ES-I3 (cell line): ENCODE results near the gene GNG7.
A peak's percentile ranks its signal among the peaks of the same experiment; 100 is the strongest.
"Not testable (repeated sequence)": the region's sequence is repeated elsewhere in the genome, so short reads cannot be mapped to it uniquely, and the experiment has no call there.

Experiments used
- H3K36me3 ChIP-seq: 2 replicates; pipeline ENCODE4 v1.6.1; 2013; ENCODE audit warnings: mild to moderate bottlenecking, low read length, control low read depth, moderate library complexity; ENCODE audit not compliant: insufficient read depth
- H3K4me1 ChIP-seq: 2 replicates; pipeline ENCODE4 v1.6.1; 2013; ENCODE audit warnings: mild to moderate bottlenecking, control low read depth, low read length; ENCODE audit not compliant: insufficient read depth
- H3K9ac ChIP-seq: 2 replicates; pipeline ENCODE4 v1.6.1; 2013; ENCODE audit warnings: low read depth, mild to moderate bottlenecking, low read length, moderate library complexity
- H3K9me3 ChIP-seq: 2 replicates; pipeline ENCODE4 v1.6.1; 2013; ENCODE audit warnings: mild to moderate bottlenecking, low read length, moderate library complexity; ENCODE audit not compliant: control insufficient read depth, insufficient read depth

Gene GNG7

DNA sequence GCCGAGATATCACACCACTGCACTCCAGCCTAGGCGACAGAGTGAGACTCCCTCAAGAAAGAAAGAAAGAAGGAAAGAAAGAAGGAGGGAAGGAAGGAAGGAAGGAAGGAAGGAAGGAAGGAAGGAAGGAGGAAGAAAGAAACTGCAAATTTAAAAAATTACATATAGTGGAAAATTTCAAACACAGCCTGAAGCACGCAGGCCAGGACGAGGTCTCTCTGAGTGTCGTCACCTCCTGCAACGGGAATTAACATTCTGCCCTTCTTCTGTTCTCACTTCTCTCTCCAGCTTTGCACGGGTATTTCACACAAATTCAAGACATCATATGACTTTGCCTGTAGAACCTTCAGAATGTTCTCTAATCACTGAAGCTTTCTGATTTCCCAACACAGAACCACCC lies 108.2 kb downstream of the GNG7 start:
- no peaks in the 10 kb centered on the region for H3K36me3 ChIP-seq
- H3K9ac ChIP-seq, result no peak overlapping the region
- H3K4me1 ChIP-seq, result no peaks in the 10 kb centered on the region

GRCh38 chr19:2592824-2593223 lies 109.7 kb downstream of the GNG7 start:
- Histone ChIP-seq H3K9ac (no peak overlapping the region; the same call in 1 of the 2 replicates), H3K4me1 (peaks cover 8% of the 10 kb centered on the region; the same call in 1 of the 2 replicates), H3K9me3 (no peaks in the 10 kb centered on the region), H3K36me3 (no peaks in the 10 kb centered on the region)

More for the DNA sequence above, 108.2 kb downstream of the GNG7 start:
- H3K9me3 ChIP-seq, result no peaks in the 10 kb centered on the region

GRCh38 chr19:2591537-2592291 lies 110.8 kb downstream of the GNG7 start:
- no peaks in the 10 kb centered on the region for H3K9me3 ChIP-seq
- H3K36me3 ChIP-seq, result no peaks in the 10 kb centered on the region
- no peak overlapping the region for H3K9ac ChIP-seq
- H3K4me1 ChIP-seq, result peaks cover 17% of the 10 kb centered on the region; the same call in 1 of the 2 replicates

DNA sequence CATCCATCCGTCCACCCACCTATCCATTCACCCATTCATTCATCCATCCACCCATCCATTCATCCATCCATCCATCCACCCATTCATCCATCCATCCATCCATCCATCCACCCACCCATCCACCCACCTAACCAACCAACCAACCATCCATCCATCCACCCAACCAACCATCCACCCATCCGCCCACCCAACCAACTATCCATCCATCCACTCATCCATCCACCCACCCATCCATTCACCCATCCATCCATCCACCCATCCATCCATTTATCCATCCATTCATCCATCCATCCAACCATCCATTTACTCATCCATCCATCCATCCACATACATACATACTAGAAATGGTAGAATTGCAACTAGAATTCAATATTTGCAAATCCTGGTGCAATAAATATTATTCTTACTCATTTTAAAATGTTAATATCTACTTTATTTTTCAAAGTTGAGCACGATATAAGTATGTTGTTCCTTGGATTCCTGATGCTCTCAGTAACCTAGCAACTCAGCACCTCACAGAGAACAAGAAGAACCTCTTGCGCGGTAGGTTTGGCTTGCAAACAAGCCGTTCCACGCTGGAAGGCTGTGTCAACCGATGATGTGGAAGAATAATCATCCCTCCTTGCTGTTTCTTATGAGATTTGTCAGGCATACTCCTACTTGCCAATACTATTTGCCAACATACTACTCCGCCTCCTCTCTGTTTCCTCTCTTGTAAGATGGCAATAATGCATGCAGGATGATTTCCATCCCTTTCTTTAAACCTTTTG lies 111.7 kb downstream of the GNG7 start:
- no peak overlapping the region for H3K9ac ChIP-seq
- no peaks in the 10 kb centered on the region for H3K36me3 ChIP-seq
- H3K9me3 ChIP-seq, result no peaks in the 10 kb centered on the region
- H3K4me1 ChIP-seq, result peaks cover 17% of the 10 kb centered on the region; the same call in 1 of the 2 replicates

DNA sequence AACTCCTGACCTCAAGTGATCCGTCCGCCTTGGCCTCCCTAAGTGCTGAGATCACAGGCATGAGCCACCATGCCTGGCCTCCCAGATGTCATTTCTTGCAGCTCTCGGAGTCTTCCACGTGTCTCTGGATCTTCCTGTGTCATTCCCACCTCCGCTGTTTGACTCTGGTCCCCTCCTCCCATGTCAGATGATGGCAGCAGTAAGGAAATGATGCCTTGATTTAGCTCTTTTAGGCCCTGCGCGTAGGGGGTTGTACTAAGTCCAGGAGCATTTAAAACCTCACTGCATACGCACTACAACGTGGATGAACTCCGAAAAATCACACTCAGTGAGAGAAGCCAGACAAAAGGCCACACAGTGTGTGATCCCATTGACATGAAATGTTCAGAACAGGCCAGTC lies 113.1 kb downstream of the GNG7 start:
- Histone ChIP-seq H3K9me3 (no peaks in the 10 kb centered on the region), H3K9ac (no peak overlapping the region), H3K4me1 (peaks cover 17% of the 10 kb centered on the region; the same call in 1 of the 2 replicates)

DNA sequence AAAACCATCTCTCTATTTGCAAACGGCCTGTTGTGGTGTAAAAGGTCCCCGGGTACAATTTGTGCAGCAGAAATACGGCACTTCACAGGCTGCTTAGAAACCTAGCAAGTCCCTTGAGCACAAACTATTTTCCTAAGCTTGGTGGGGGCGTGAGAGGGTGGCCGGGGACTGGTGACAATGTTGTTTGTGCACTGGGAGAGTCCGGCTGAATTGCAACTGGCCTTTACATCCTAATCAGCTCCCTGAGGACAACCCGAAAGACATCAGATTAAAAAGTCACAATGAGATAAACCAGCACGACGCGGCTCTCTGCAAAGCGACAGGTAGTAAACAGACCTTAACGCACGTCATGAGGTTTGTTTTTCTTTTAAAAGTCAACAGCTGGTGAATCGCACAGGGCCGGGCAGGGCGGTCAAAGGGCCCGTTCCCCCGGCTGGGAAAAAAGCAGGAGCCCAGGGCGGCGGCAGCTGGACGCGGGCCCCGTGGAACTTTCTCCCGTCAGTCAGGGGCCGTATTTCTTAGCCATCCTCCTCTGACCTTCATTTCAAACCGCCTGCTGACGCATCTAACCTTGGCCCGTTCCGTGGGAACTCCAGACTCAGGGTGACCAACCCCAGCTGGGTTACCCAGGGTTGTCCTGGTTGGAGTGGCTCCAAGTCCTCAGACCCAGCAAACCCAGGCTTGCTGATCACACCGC lies 114.3 kb downstream of the GNG7 start:
- Histone ChIP-seq H3K9me3 (no peaks in the 10 kb centered on the region), H3K9ac (no peak overlapping the region; the same call in 1 of the 2 replicates), H3K36me3 (no peaks in the 10 kb centered on the region), H3K4me1 (peaks cover 17% of the 10 kb centered on the region; the same call in 1 of the 2 replicates)

More for the DNA sequence above, 113.1 kb downstream of the GNG7 start:
- no peaks in the 10 kb centered on the region for H3K36me3 ChIP-seq

GRCh38 chr19:2587001-2587719 lies 115.3 kb downstream of the GNG7 start:
- Histone ChIP-seq H3K9me3 (no peaks in the 10 kb centered on the region), H3K4me1 (peaks cover 17% of the 10 kb centered on the region; the same call in 1 of the 2 replicates), H3K36me3 (no peaks in the 10 kb centered on the region), H3K9ac (no peak overlapping the region)

GRCh38 chr19:2586196-2586595 lies 116.3 kb downstream of the GNG7 start:
- Histone ChIP-seq H3K9ac (no peak overlapping the region), H3K9me3 (0 out of 2 replicates have a peak, but pooled peaks cover 4% of the 10 kb centered on the region), H3K4me1 (peaks cover 17% of the 10 kb centered on the region; the same call in 1 of the 2 replicates), H3K36me3 (no peaks in the 10 kb centered on the region)

DNA sequence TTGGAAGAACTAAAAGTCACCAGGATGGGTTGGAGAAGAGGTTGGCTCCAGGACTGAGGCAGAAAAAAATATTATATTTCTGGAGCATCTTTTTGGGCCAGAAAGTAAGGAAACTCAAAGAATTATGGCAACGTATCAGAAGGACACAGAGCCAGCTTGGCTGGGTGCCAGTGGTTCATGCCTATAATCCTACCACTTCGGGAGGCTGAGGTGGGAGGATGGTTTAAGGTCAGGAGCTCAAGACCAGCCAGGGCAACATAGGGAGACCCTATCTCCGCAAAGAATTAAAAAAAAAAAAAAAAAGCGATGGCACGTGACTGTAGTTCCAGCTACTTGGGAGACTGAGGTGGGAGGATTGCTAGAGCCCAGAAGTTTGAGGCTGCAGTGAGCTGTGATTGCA lies 118.5 kb downstream of the GNG7 start:
- Histone ChIP-seq H3K36me3 (no peaks in the 10 kb centered on the region), H3K9ac (no peak overlapping the region), H3K4me1 (peaks cover 22% of the 10 kb centered on the region; the same call in 1 of the 2 replicates), H3K9me3 (0 out of 2 replicates have a peak, but pooled peaks cover 4% of the 10 kb centered on the region)

GRCh38 chr19:2582984-2583956 lies 119.2 kb downstream of the GNG7 start:
- Histone ChIP-seq H3K36me3 (no peaks in the 10 kb centered on the region), H3K9me3 (0 out of 2 replicates have a peak, but pooled peaks cover 4% of the 10 kb centered on the region), H3K9ac (no peak overlapping the region), H3K4me1 (peaks cover 19% of the 10 kb centered on the region; the same call in 1 of the 2 replicates)

- not testable (repeated sequence) for H3K36me3 ChIP-seq, H3K9ac ChIP-seq, H3K9me3 ChIP-seq, H3K4me1 ChIP-seq
Observed at GRCh38 chr19:2580396-2580795, 122.1 kb downstream of the GNG7 start.

GRCh38 chr19:2579678-2580280 lies 122.7 kb downstream of the GNG7 start:
- Histone ChIP-seq H3K4me1 (peaks cover 5% of the 10 kb centered on the region; the same call in 1 of the 2 replicates), H3K9me3 (0 out of 2 replicates have a peak, but pooled peaks cover 4% of the 10 kb centered on the region), H3K9ac (peak overlapping the region; percentile 11; the same call in 1 of the 2 replicates), H3K36me3 (no peaks in the 10 kb centered on the region)
